ENCODE results near the gene ZNF296. TPM values are rescaled to one million over a fixed set of nuclear protein-coding genes. Genes with fewer than 3 reads are reported as not detected.

Gene ZNF296
- total RNA-seq, 5 donors from 2014 or later (not counting 1 experiment from before 2014, with no cell fraction given): 1.4 to 4.3 (median 3.5) TPM

DNA sequence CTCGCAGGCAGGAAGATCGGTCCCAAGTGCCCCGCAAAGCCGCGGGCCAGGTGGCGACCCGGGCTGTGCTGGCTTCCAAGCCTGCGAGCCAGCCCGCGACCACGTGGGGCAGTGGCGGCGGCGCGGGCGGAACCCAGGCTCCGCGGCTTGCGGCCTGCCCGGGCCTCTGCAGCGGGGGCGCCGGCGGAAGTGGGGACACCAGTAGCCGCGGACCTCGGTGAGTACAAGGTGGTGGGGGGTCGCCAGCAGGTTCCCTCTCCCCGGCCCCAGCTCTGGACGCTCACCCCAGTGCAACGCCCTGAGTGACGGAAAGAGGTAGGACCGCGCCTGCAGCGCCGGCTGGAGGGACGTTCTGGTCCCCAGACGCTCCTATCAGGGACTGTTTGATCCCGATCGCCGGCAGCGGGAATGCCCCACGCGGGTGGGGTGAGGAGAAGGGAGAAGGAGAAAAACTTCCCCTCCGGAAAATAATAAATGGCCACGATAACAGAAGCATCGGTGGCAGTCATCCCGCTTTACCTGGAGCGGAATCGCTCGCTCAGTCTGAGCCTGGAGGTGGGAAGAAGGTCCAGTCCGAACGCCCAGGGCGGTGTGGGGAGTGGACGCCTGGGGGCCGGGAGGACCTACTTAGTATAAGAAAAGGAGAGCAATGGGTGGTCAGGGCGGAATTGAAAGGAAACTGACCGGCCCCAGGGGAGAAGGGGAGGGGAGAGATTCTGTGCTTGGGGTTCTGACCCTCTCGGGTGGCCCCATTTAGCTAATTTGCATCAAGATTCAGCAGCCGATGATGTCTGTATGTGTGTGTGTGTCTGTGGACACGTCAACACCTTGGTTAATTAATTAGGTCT is 3.0 kb upstream of the ZNF296 start, which contains the start of gene GEMIN7:
Gene GEMIN7 (plus strand): TSS at position 198 of the 848 bp plus-strand sequence. CDS start 10,855 bp downstream, outside the sequence.
- POLR2A ChIA-PET: no interaction called here
- under 1% methylated on average over 54 of the region's 61 CpGs for WGBS (ENCODE audit: insufficient coverage)
- H3K27ac ChIP-seq (ENCODE audit: low read length): peak within 1 kb of the TSS; percentile 66
- no peaks in the 10 kb centered on the region for H3K9me3 ChIP-seq
- no peaks in the 10 kb centered on the region for H3K27me3 ChIP-seq (replicated peaks in 1 of 2; ENCODE audit: control insufficient read depth in 2 of 2, extremely low read depth in 1 of 2, insufficient read depth in 2 of 2, low read length in 1 of 2)
- Mint-ChIP-seq H3K9me3 (no peaks in the 10 kb centered on the region), H3K4me3 (peak within 1 kb of the TSS; percentile 92 to 99 (median 93)), H3K4me1 (peaks cover 44 to 65% (median 49%) of the 10 kb centered on the region in 3 donors), H3K36me3 (peaks cover 12% of the 10 kb centered on the region), H3K27me3 (no peaks in the 10 kb centered on the region), H3K27ac (peak within 1 kb of the TSS; percentile 85)
- H3K4me3 ChIP-seq (ENCODE audit: control insufficient read depth in 1 of 2, extremely low read depth in 1 of 2, low read length in 1 of 2): peak within 1 kb of the TSS; percentile 89 to 95
- DNase-seq: peak; percentile 50 to 85 (median 70)
- peaks cover 2 to 11% of the 10 kb centered on the region in 2 donors for H3K36me3 ChIP-seq (ENCODE audit: control insufficient read depth in 2 of 2, extremely low read depth in 1 of 2, insufficient read depth in 1 of 2, low read length in 1 of 2)
- CTCF ChIA-PET: interaction anchor here in 1 of 2 donors (0.5 to 1.2 kb wide), 5 partner anchors 13 to 104 kb away, joined by 3 to 8 read pairs (median 3); no protein-coding TSS in a partner anchor
- peak; percentile 74 to 77 (median 76) for ATAC-seq (replicated peaks in 1 of 4)
- H3K4me1 ChIP-seq (ENCODE audit: control insufficient read depth in 1 of 2, extremely low read depth in 1 of 2, insufficient read depth in 2 of 2, low read length in 2 of 2): peaks cover 27 to 61% of the 10 kb centered on the region in 2 experiments

DNA sequence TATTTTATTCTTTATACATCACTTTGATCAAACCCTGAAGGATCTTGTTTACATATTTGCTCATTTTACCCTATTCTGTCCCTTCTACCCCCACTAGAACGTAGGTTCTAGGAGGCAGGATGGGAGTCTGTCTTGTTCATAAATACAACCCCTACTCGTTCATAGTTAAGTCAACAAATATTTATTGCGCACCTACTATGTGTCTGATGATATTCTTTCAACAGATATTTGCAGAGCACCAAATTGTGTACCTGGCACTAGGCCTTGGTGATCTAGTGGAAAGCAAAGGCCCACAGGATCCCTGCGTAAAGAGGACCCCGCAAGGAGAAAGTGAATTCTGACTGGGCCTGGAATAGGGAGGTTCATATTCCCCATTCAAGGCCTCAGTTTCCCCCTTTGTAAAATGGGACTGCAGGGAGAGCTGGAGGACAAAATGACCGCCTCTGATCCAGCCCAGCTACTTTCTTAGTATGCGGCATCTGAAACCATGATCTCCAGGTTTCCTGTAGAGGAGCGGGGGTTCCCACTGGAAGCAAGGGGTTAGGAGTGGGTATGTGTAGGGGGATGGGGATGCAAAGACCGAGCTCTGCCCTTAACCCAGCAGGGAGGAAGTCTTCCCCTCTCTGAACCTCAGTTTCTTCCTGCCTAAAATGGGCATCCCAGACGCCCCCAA is 2.2 kb upstream of the ZNF296 start:
- no peaks in the 10 kb centered on the region for H3K27me3 Mint-ChIP-seq
- peak overlapping the region; percentile 49 to 66 for H3K27ac Mint-ChIP-seq
- ChIA-PET CTCF (interaction anchor here in 1 of 2 donors (0.5 kb wide), 1 partner anchor 14 kb away, joined by 3 read pairs; no protein-coding TSS in a partner anchor), POLR2A (interaction anchor here in 1 of 2 donors (0.6 kb wide), 1 partner anchor 350 kb away, joined by 3 read pairs; no protein-coding TSS in a partner anchor)
- peaks cover 44 to 65% (median 49%) of the 10 kb centered on the region in 3 donors for H3K4me1 Mint-ChIP-seq
- 0% methylated on average over 1 of the region's 10 CpGs for whole genome bisulfite sequencing (ENCODE audit: insufficient coverage)
- DNase-seq: no peak
- H3K27ac ChIP-seq (ENCODE audit: low read length): peak overlapping the region; percentile 1
- peaks cover 27 to 61% of the 10 kb centered on the region in 2 experiments for H3K4me1 ChIP-seq (ENCODE audit: control insufficient read depth in 1 of 2, extremely low read depth in 1 of 2, insufficient read depth in 2 of 2, low read length in 2 of 2)
- H3K9me3 ChIP-seq: no peaks in the 10 kb centered on the region
- no peaks in the 10 kb centered on the region for H3K9me3 Mint-ChIP-seq
- ATAC-seq (replicated peaks in 1 of 4): no peak
- peak overlapping the region; percentile 89 to 95 for H3K4me3 ChIP-seq (ENCODE audit: control insufficient read depth in 1 of 2, extremely low read depth in 1 of 2, low read length in 1 of 2)
- peak overlapping the region; percentile 92 to 99 (median 93) for H3K4me3 Mint-ChIP-seq
- H3K36me3 ChIP-seq (ENCODE audit: control insufficient read depth in 2 of 2, extremely low read depth in 1 of 2, insufficient read depth in 1 of 2, low read length in 1 of 2): peaks cover 2 to 11% of the 10 kb centered on the region in 2 donors
- H3K36me3 Mint-ChIP-seq: peaks cover 12% of the 10 kb centered on the region
- H3K27me3 ChIP-seq (replicated peaks in 1 of 2; ENCODE audit: control insufficient read depth in 2 of 2, extremely low read depth in 1 of 2, insufficient read depth in 2 of 2, low read length in 1 of 2): no peaks in the 10 kb centered on the region

DNA sequence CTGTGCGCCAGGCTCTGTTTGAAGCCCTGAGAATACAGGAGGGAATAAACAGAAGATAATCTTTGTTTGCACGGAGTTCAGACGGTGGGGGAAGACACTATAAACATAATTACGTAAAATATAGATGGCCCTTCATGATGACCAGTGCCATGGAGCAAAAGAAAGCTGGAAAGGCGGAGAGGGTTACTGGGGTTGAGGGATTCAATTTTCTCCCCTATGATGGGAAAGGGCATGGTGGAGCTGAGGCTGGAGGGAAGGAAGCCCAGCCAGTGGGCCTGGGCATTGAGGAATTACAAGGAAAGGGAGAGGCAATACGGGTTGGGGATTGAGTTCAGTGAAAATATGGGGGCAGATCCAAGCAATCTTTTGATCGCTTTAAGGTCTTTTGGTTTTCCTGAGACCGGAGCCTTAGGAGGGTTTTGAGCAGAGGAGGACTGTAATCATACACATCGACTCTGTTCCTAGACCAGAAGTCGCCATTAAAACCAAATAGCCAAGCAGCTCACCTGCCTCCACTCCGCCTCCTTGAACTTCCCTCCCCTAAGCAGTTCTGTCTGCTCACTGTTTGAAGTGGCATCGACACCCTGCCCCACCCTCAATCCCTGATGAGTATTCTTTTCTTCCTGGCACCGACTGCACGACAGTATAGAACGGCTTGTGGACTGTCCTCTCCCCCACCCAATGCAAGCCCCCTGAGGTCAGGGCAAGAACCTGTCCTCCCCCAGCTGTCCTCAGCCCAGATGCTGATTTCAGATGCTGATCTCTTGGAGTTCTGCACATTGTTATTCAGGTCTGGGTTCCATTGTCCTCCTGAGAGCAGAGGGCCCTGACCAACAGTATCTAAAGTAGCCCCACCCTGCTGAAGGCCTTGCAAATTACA is 813 bp upstream of the ZNF296 start:
- DNase-seq: peak in 1 of 35 experiments; percentile 30
- Mint-ChIP-seq H3K36me3 (peaks cover 8% of the 10 kb centered on the region), H3K4me1 (peaks cover 40 to 62% (median 46%) of the 10 kb centered on the region in 3 donors), H3K9me3 (no peaks in the 10 kb centered on the region), H3K27me3 (no peaks in the 10 kb centered on the region), H3K4me3 (peak overlapping the region; percentile 70 to 99 (median 75)), H3K27ac (peak overlapping the region; percentile 81 to 89)
- POLR2A ChIA-PET: no interaction called here
- WGBS (ENCODE audit: insufficient coverage): 53% methylated on average over 7 of the region's 15 CpGs
- peak overlapping the region in 1 of 2 donors; percentile 63 for H3K4me3 ChIP-seq (ENCODE audit: control insufficient read depth in 1 of 2, extremely low read depth in 1 of 2, low read length in 1 of 2)
- no peaks in the 10 kb centered on the region for H3K9me3 ChIP-seq
- ATAC-seq (replicated peaks in 1 of 4): no peak
- H3K27me3 ChIP-seq (replicated peaks in 1 of 2; ENCODE audit: control insufficient read depth in 2 of 2, extremely low read depth in 1 of 2, insufficient read depth in 2 of 2, low read length in 1 of 2): no peaks in the 10 kb centered on the region
- peaks cover 27 to 61% of the 10 kb centered on the region in 2 experiments for H3K4me1 ChIP-seq (ENCODE audit: control insufficient read depth in 1 of 2, extremely low read depth in 1 of 2, insufficient read depth in 2 of 2, low read length in 2 of 2)
- peaks cover 0 to 4% of the 10 kb centered on the region in 2 donors for H3K36me3 ChIP-seq (ENCODE audit: control insufficient read depth in 2 of 2, extremely low read depth in 1 of 2, insufficient read depth in 1 of 2, low read length in 1 of 2)
- peak overlapping the region; percentile 55 for H3K27ac ChIP-seq (ENCODE audit: low read length)
- CTCF ChIA-PET: no interaction called here

DNA sequence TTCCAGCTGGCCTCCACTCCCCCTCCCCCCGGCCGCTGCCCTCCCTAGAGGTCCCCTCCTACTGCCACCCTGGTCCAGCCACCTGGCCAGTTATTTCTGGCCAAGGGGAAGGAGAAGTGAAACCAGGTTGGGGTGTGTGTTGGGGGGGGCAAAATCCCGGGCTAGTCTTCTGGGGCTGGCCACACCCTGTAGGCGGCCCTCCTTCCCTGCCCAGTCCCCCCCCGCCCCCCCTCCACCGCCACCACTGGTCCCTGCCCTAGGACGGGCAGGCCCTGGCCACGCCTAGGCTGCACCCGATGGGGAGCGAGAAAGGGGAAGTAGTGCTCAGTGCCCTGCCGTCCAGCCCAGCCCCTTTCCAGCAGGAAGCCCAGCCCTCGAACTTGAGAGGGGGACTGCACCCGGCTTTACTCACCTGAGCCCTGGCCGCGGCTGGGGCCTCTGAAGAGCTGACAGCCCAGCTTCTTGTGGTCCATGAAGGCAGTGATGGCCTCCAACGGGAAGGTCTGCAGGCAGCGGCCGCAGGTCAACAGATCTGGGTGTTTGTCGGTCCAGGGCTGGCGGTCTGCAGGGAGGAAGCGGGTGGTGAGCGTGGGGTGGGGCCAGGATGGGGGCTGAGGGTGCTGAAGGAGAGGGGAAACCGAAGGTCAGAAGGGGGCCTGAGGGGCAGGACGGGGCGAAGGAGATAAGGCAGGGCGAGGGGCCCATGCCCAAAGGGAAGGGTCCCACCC is 813 bp downstream of the ZNF296 start:
- Mint-ChIP-seq H3K27ac (peak overlapping the region; percentile 49 to 74), H3K36me3 (peaks cover 3% of the 10 kb centered on the region), H3K9me3 (no peaks in the 10 kb centered on the region), H3K27me3 (no peaks in the 10 kb centered on the region), H3K4me1 (peaks cover 25 to 46% (median 36%) of the 10 kb centered on the region in 3 donors), H3K4me3 (peak overlapping the region; percentile 69 to 99 (median 75))
- Histone ChIP-seq H3K4me3 (ENCODE audit: control insufficient read depth in 1 of 2, extremely low read depth in 1 of 2, low read length in 1 of 2) (peak overlapping the region; percentile 51 to 63), H3K9me3 (no peaks in the 10 kb centered on the region), H3K27ac (ENCODE audit: low read length) (peak overlapping the region; percentile 58), H3K4me1 (ENCODE audit: control insufficient read depth in 1 of 2, extremely low read depth in 1 of 2, insufficient read depth in 2 of 2, low read length in 2 of 2) (peaks cover 26 to 52% of the 10 kb centered on the region in 2 experiments), H3K27me3 (replicated peaks in 1 of 2; ENCODE audit: control insufficient read depth in 2 of 2, extremely low read depth in 1 of 2, insufficient read depth in 2 of 2, low read length in 1 of 2) (no peaks in the 10 kb centered on the region), H3K36me3 (ENCODE audit: control insufficient read depth in 2 of 2, extremely low read depth in 1 of 2, insufficient read depth in 1 of 2, low read length in 1 of 2) (peaks cover 10 to 11% of the 10 kb centered on the region in 2 donors)
- WGBS (ENCODE audit: insufficient coverage): 7% methylated on average over 18 of the region's 26 CpGs
- DNase-seq (peak in 19 of 35 experiments; percentile 15 to 63 (median 30)), ATAC-seq (replicated peaks in 1 of 4) (peak in 3 of 4 experiments; percentile 15 to 21 (median 16))
- CTCF ChIA-PET: interaction anchor here in 1 of 2 donors (0.7 kb wide), 1 partner anchor 1492 kb away, joined by 3 read pairs; no protein-coding TSS in a partner anchor
- POLR2A ChIA-PET: interaction anchor here in 1 of 2 donors (0.7 kb wide), 1 partner anchor 210 kb away, joined by 4 read pairs; no protein-coding TSS in a partner anchor

DNA sequence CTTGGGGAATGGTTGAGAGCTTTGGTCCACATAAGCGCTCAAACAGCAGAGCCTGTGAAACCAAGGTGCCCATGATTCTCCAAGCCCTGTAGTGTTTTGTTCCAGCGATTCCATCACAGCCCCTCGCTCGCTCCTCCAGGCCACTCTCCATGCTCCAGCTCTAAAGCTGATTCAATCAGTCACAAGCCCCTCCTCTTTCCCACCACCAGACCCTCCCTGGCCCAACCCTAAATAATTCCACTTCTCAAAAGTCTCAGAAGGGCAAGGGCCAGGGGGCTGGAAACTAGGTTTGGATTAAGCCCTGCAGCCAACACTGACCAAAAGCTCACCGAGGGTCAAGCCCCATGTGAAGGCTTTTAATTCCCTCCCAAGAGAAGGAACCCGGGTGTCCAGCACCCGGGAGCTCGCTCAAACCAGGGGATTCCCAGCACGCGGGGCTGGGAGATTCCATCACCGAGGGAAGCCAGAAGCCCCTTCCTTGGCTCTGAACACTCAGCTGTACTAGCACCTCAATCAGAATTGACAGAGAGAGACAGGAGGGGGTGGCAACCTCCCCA is 1.5 kb downstream of the ZNF296 start:
- DNase-seq: no peak
- CTCF ChIA-PET: interaction anchor here in 1 of 2 donors (0.5 kb wide), 1 partner anchor 347 kb away, joined by 6 read pairs; no protein-coding TSS in a partner anchor
- Histone ChIP-seq H3K4me3 (ENCODE audit: control insufficient read depth in 1 of 2, extremely low read depth in 1 of 2, low read length in 1 of 2) (no peak overlapping the region), H3K36me3 (ENCODE audit: control insufficient read depth in 2 of 2, extremely low read depth in 1 of 2, insufficient read depth in 1 of 2, low read length in 1 of 2) (peaks cover 16% of the 10 kb centered on the region in 2 donors), H3K9me3 (no peaks in the 10 kb centered on the region), H3K4me1 (ENCODE audit: control insufficient read depth in 1 of 2, extremely low read depth in 1 of 2, insufficient read depth in 2 of 2, low read length in 2 of 2) (peaks cover 20 to 45% of the 10 kb centered on the region in 2 experiments), H3K27ac (ENCODE audit: low read length) (peak overlapping the region; percentile 58), H3K27me3 (replicated peaks in 1 of 2; ENCODE audit: control insufficient read depth in 2 of 2, extremely low read depth in 1 of 2, insufficient read depth in 2 of 2, low read length in 1 of 2) (no peaks in the 10 kb centered on the region)
- Mint-ChIP-seq H3K9me3 (no peaks in the 10 kb centered on the region), H3K27ac (peak overlapping the region; percentile 76 to 77), H3K27me3 (no peaks in the 10 kb centered on the region), H3K36me3 (peaks cover 3% of the 10 kb centered on the region), H3K4me1 (peaks cover 23 to 40% (median 31%) of the 10 kb centered on the region in 3 donors), H3K4me3 (peak overlapping the region; percentile 49 to 99 (median 54))
- 91% methylated on average over 5 of the region's 11 CpGs for WGBS (ENCODE audit: insufficient coverage)
- POLR2A ChIA-PET: interaction anchor here in 1 of 2 donors (0.7 kb wide), 1 partner anchor 210 kb away, joined by 4 read pairs; no protein-coding TSS in a partner anchor
- ATAC-seq (replicated peaks in 1 of 4): no peak
